HepG2 (cell line): ENCODE data around the gene PRKCZ. TPM values are rescaled to one million over a fixed set of nuclear protein-coding genes. Genes with fewer than 3 reads are reported as not detected.
A peak's percentile ranks its signal among the peaks of the same experiment; 100 is the strongest.

ENCODE experiments used
- AHR ChIP-seq: IDR thresholded peaks from 2 replicates; pipeline ENCODE4 v1.6.1; 2018; ENCODE audit warnings: missing genetic modification reagents, missing compliant biosample characterization
- HIVEP1 ChIP-seq: sonication (generic); formaldehyde crosslinking; IDR thresholded peaks from 2 replicates; pipeline ENCODE4 v1.4.0; 2020; ENCODE audit warnings: mild to moderate bottlenecking, missing genetic modification reagents
- MED1 ChIP-seq: sonication (generic); formaldehyde crosslinking; IDR thresholded peaks from 2 replicates; pipeline ENCODE4 v1.4.0; 2020; ENCODE audit warnings: missing genetic modification reagents
- NFYB ChIP-seq: sonication (generic); formaldehyde crosslinking; IDR thresholded peaks from 2 replicates; pipeline ENCODE4 v1.4.0; 2020; ENCODE audit warnings: missing genetic modification reagents
- RERE ChIP-seq: IDR thresholded peaks from 2 replicates; pipeline ENCODE4 v1.6.1; 2016; ENCODE audit warnings: low read depth, missing genetic modification reagents, missing compliant biosample characterization
- SALL1 ChIP-seq: sonication (generic); formaldehyde crosslinking; IDR thresholded peaks from 2 replicates; pipeline ENCODE4 v1.8.0; 2022; ENCODE audit warnings: mild to moderate bottlenecking, missing genetic modification reagents
- SMAD1 ChIP-seq: sonication (generic); formaldehyde crosslinking; IDR thresholded peaks from 2 replicates; pipeline ENCODE4 v1.4.0; 2020; ENCODE audit warnings: missing genetic modification reagents, low read depth, mild to moderate bottlenecking, borderline replicate concordance
- STAG1 ChIP-seq: sonication (generic); formaldehyde crosslinking; IDR thresholded peaks from 2 replicates; pipeline ENCODE4 v1.4.0; 2020; ENCODE audit warnings: missing genetic modification reagents
- ZNF124 ChIP-seq: sonication (generic); formaldehyde crosslinking; IDR thresholded peaks from 2 replicates; pipeline ENCODE4 v1.4.0; 2020; ENCODE audit warnings: missing genetic modification reagents
- ZNF512 ChIP-seq: sonication (generic); formaldehyde crosslinking; IDR thresholded peaks from 2 replicates; pipeline ENCODE4 v1.4.0; 2020; ENCODE audit warnings: mild to moderate bottlenecking, missing genetic modification reagents
- ZNF614 ChIP-seq: IDR thresholded peaks from 2 replicates; pipeline ENCODE4 v1.6.1; 2018; ENCODE audit warnings: missing biosample characterization, missing genetic modification reagents, inconsistent platforms, borderline replicate concordance
- ZNF704 ChIP-seq: sonication (generic); formaldehyde crosslinking; IDR thresholded peaks from 2 replicates; pipeline ENCODE4 v1.8.1; 2023; ENCODE audit warnings: mild to moderate bottlenecking, inconsistent platforms, moderate library complexity, missing genetic modification reagents, borderline replicate concordance
- ZSCAN12 ChIP-seq: sonication (generic); formaldehyde crosslinking; IDR thresholded peaks from 2 replicates; pipeline ENCODE4 v1.9.0; 2021; ENCODE audit warnings: mild to moderate bottlenecking, missing genetic modification reagents
- ZXDC ChIP-seq: sonication (generic); formaldehyde crosslinking; IDR thresholded peaks from 2 replicates; pipeline ENCODE4 v1.5.0; 2020; ENCODE audit warnings: mild to moderate bottlenecking, missing genetic modification reagents
- polyA plus RNA-seq, 8 experiments: library from polyadenylated mRNA; depleted of rRNA in 3 of 8; stranded (reverse) in 7 of 8; unstranded in 1 of 8; fragments of >200 nt; fragmentation: Illumina TruSeq in 4 of 8; extraction: Trizol in 4 of 8; gene quantifications; 2 replicates each; pipeline versions ENCODE4 v1.2.1 to v1.2.3, GENCODE V29; 2011 to 2016; ENCODE audit warnings: low read depth in 4 of 8, missing spikeins in 1 of 8, mixed read lengths in 1 of 8; ENCODE audit not compliant: insufficient read depth in 1 of 8
- total RNA-seq, 5 experiments: library from RNA; depleted of rRNA; stranded (reverse); fragments of >200 nt; fragmentation: Illumina TruSeq; extraction: Trizol; gene quantifications; 2 replicates each; pipeline ENCODE4 v1.2.3, GENCODE V29; 2016; ENCODE audit warnings: low read depth in 1 of 5

The PRKCZ gene
- total and polyA plus RNA-seq, 2 of the 13 experiments (the other 11 are each of a cell fraction or from before 2014, with no cell fraction given): 34.7 to 85.2 TPM

- no peak for TF ChIP-seq ZNF512
- peak; percentile 17; the same call in 1 of the 2 replicates for TF ChIP-seq SALL1 (CRISPR knock-in tag)
- 0 out of 2 replicates have a peak, but pooled peaks have one; percentile 35 for TF ChIP-seq ZNF704 (CRISPR knock-in tag)
- TF ChIP-seq ZNF614: no peak
- TF ChIP-seq ZNF124 (CRISPR knock-in tag): no peak
- no peak; the same call in 1 of the 2 replicates for TF ChIP-seq NFYB (CRISPR knock-in tag)
- peak; percentile 31; the same call in 1 of the 2 replicates for TF ChIP-seq ZXDC
- no peak for TF ChIP-seq RERE (CRISPR knock-in tag)
- no peak for TF ChIP-seq ZSCAN12 (CRISPR knock-in tag)
- TF ChIP-seq AHR: no peak
- no peak for TF ChIP-seq MED1 (CRISPR knock-in tag)
- TF ChIP-seq SMAD1 (CRISPR knock-in tag): no peak
- TF ChIP-seq STAG1 (CRISPR knock-in tag): peak; percentile 27; the same call in 1 of the 2 replicates
- TF ChIP-seq HIVEP1 (CRISPR knock-in tag): 0 out of 2 replicates have a peak, but pooled peaks have one; percentile 12
Observed at GRCh38 chr1:2229037-2229864, 179.0 kb downstream of the PRKCZ start (continued).
